GM23338 (cell line): ENCODE measurements around the gene TCF7L1. TPM values are rescaled to one million over a fixed set of nuclear protein-coding genes. Genes with fewer than 3 reads are reported as not detected.
A peak's percentile ranks its signal among the peaks of the same experiment; 100 is the strongest.

Experiments used
- ATAC-seq: fragments of 200-7000 bp; cut with Tn5 transposase; 3 replicates; pipeline ENCODE4 v1.9.1; 2020
- DNase-seq: peaks from one replicate; pipeline ENCODE4 v3.0.0-alpha.2; 2015; ENCODE audit warnings: low spot score
- H2AFZ ChIP-seq: fragments of 200-600 bp; sonication (generic); 2 replicates; pipeline ENCODE4 v1.8.0; 2016; ENCODE audit warnings: antibody characterized with exemption, mild to moderate bottlenecking, moderate library complexity
- H3F3A ChIP-seq: fragments of 200-600 bp; sonication (generic); replicated peaks from 2 replicates; pipeline ENCODE4 v1.8.0; 2017; ENCODE audit warnings: antibody characterized with exemption, mixed run types, low read depth
- H3K27ac ChIP-seq: fragments of 200-600 bp; sonication (generic); 2 replicates; pipeline ENCODE4 v1.6.1; 2016; ENCODE audit warnings: low read depth
- H3K27me3 ChIP-seq: fragments of 200-600 bp; sonication (generic); 2 replicates; pipeline ENCODE4 v1.8.0; 2016; ENCODE audit warnings: mild to moderate bottlenecking, mixed run types, moderate library complexity; ENCODE audit not compliant: insufficient read depth
- H3K36me3 ChIP-seq: fragments of 200-600 bp; sonication (generic); 2 replicates; pipeline ENCODE4 v1.8.0; 2016; ENCODE audit warnings: mild to moderate bottlenecking; ENCODE audit not compliant: insufficient read depth
- H3K4me1 ChIP-seq: fragments of 200-600 bp; sonication (generic); 2 replicates; pipeline ENCODE4 v1.8.0; 2016; ENCODE audit warnings: mild to moderate bottlenecking, moderate library complexity; ENCODE audit not compliant: insufficient read depth
- H3K4me2 ChIP-seq: fragments of 200-600 bp; sonication (generic); 2 replicates; pipeline ENCODE4 v1.7.1; 2017; ENCODE audit warnings: mixed run types
- H3K4me3 ChIP-seq: fragments of 200-600 bp; sonication (generic); 2 replicates; pipeline ENCODE4 v1.6.1; 2016; ENCODE audit warnings: mixed run types
- H3K79me2 ChIP-seq: fragments of 200-600 bp; sonication (generic); replicated peaks from 2 replicates; pipeline ENCODE4 v1.8.0; 2017; ENCODE audit warnings: mild to moderate bottlenecking; ENCODE audit not compliant: insufficient read depth
- H3K9me2 ChIP-seq: fragments of 200-600 bp; sonication (generic); 2 replicates; pipeline ENCODE4 v1.8.0; 2017; ENCODE audit not compliant: insufficient read depth
- H4K20me1 ChIP-seq: fragments of 200-600 bp; sonication (generic); replicated peaks from 2 replicates; pipeline ENCODE4 v1.8.0; 2017; ENCODE audit warnings: mild to moderate bottlenecking; ENCODE audit not compliant: insufficient read depth
- H3K27ac Mint-ChIP-seq: 2 replicates; pipeline ENCODE4 v1.8.0; 2020; ENCODE audit warnings: inconsistent platforms, mild to moderate bottlenecking, moderate library complexity, mixed read lengths
- H3K27me3 Mint-ChIP-seq: 3 replicates; pipeline ENCODE4 v1.8.0; 2022; ENCODE audit warnings: low read depth, mild to moderate bottlenecking, moderate library complexity, mixed read lengths, inconsistent platforms; ENCODE audit not compliant: insufficient read depth, poor library complexity
- H3K36me3 Mint-ChIP-seq: 3 replicates; pipeline ENCODE4 v1.8.0; 2021; ENCODE audit warnings: low read depth, mild to moderate bottlenecking, inconsistent platforms, moderate library complexity, mixed read lengths
- H3K4me1 Mint-ChIP-seq: 3 replicates; pipeline ENCODE4 v1.8.0; 2020; ENCODE audit warnings: mild to moderate bottlenecking, inconsistent platforms, mixed read lengths
- H3K4me3 Mint-ChIP-seq: 3 replicates; pipeline ENCODE4 v1.8.0; 2021; ENCODE audit warnings: moderate library complexity, mild to moderate bottlenecking, inconsistent platforms, mixed read lengths
- H3K9me3 Mint-ChIP-seq: 3 replicates; pipeline ENCODE4 v1.8.0; 2020; ENCODE audit warnings: moderate library complexity, mild to moderate bottlenecking, inconsistent platforms, mixed read lengths
- CREB1 ChIP-seq: fragments of 250-450 bp; sonication (Bioruptor Pico); IDR thresholded peaks from 2 replicates; pipeline ENCODE4 v1.5.0; 2020; ENCODE audit warnings: low read depth, mild to moderate bottlenecking, moderate library complexity
- ETS1 ChIP-seq: IDR thresholded peaks from 2 replicates; pipeline ENCODE4 v1.6.1; 2016; ENCODE audit warnings: antibody characterized with exemption
- JUNB ChIP-seq: IDR thresholded peaks from one replicate; pipeline ENCODE4 v1.6.1; 2016; ENCODE audit warnings: antibody characterized with exemption; ENCODE audit not compliant: unreplicated experiment
- NANOG ChIP-seq: IDR thresholded peaks from 2 replicates; pipeline ENCODE4 v1.6.1; 2016; ENCODE audit warnings: antibody characterized with exemption, borderline replicate concordance
- POLR2AphosphoS5 ChIP-seq: IDR thresholded peaks from 2 replicates; pipeline ENCODE4 v1.6.1; 2016; ENCODE audit warnings: antibody characterized with exemption, low read depth
- ZNF462 ChIP-seq: fragments of 250-450 bp; sonication (Bioruptor Pico); IDR thresholded peaks from 2 replicates; pipeline ENCODE4 v1.5.0; 2020; ENCODE audit warnings: mild to moderate bottlenecking, moderate library complexity
- polyA plus RNA-seq: library from polyadenylated mRNA; unstranded; fragments of >200 nt; fragmentation: Nextera tagmentation; extraction: Ambion mirVana; gene quantifications from 2 replicates; pipeline ENCODE4 v1.2.1, GENCODE V29; 2016
- total RNA-seq: library from RNA; depleted of rRNA; stranded (reverse); fragments of >200 nt; shearing (Covaris generic); gene quantifications from 2 replicates; pipeline ENCODE4 v1.2.3, GENCODE V29; 2014
- TF ChIP-seq, protein P1 (sequence below), 2 experiments: fragments of 200-600 bp in 1 of 2; sonication (generic) in 1 of 2; conservative IDR thresholded peaks; 2 replicates each; pipeline versions ENCODE4 v1.5.1 to v1.6.1; 2016 to 2017; ENCODE audit warnings: antibody characterized with exemption in 2 of 2, low read depth in 2 of 2, mild to moderate bottlenecking in 2 of 2, moderate library complexity in 1 of 2
- TF ChIP-seq, protein P2 (sequence below): IDR thresholded peaks from one replicate; pipeline ENCODE4 v1.6.1; 2018; ENCODE audit warnings: antibody characterized with exemption; ENCODE audit not compliant: unreplicated experiment

TCF7L1 gene
- total and polyA plus RNA-seq, 2 experiments from 2014 or later: 47.3 to 101 TPM

GRCh38 chr2:85286918-85287317 is 153.7 kb downstream of the TCF7L1 start:
- H3K4me3 ChIP-seq: no peak overlapping the region
- H3K27me3 ChIP-seq: no peaks in the 10 kb centered on the region
- Mint-ChIP-seq H3K4me3 (no peak overlapping the region), H3K27ac (no peak overlapping the region), H3K9me3 (no peaks in the 10 kb centered on the region; the same call in 2 of the 3 replicates), H3K36me3 (peaks cover 66% of the 10 kb centered on the region), H3K27me3 (peaks cover 26% of the 10 kb centered on the region), H3K4me1 (peaks cover 39% of the 10 kb centered on the region)
- H4K20me1 ChIP-seq: peaks cover 18% of the 10 kb centered on the region; the same call in 1 of the 2 replicates
- DNase-seq: no peak
- H3K9me2 ChIP-seq: no peaks in the 10 kb centered on the region
- H3K27ac ChIP-seq: peak overlapping the region; percentile 24; the same call in 1 of the 2 replicates
- ATAC-seq: no peak
- peaks cover 23% of the 10 kb centered on the region for H3F3A ChIP-seq
- peaks cover 32% of the 10 kb centered on the region for H3K4me1 ChIP-seq
- TF ChIP-seq, protein P1, sequence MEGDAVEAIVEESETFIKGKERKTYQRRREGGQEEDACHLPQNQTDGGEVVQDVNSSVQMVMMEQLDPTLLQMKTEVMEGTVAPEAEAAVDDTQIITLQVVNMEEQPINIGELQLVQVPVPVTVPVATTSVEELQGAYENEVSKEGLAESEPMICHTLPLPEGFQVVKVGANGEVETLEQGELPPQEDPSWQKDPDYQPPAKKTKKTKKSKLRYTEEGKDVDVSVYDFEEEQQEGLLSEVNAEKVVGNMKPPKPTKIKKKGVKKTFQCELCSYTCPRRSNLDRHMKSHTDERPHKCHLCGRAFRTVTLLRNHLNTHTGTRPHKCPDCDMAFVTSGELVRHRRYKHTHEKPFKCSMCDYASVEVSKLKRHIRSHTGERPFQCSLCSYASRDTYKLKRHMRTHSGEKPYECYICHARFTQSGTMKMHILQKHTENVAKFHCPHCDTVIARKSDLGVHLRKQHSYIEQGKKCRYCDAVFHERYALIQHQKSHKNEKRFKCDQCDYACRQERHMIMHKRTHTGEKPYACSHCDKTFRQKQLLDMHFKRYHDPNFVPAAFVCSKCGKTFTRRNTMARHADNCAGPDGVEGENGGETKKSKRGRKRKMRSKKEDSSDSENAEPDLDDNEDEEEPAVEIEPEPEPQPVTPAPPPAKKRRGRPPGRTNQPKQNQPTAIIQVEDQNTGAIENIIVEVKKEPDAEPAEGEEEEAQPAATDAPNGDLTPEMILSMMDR (conservative IDR thresholded peaks at IDR 0.05; ENCODE audit: low read depth in 2 of 2): no peak
- TF ChIP-seq CREB1 (CRISPR knock-in tag) (no peak), ETS1 (no peak), NANOG (no peak), JUNB (no peak), POLR2AphosphoS5 (no peak), ZNF462 (CRISPR knock-in tag) (no peak)
- TF ChIP-seq, protein P2, sequence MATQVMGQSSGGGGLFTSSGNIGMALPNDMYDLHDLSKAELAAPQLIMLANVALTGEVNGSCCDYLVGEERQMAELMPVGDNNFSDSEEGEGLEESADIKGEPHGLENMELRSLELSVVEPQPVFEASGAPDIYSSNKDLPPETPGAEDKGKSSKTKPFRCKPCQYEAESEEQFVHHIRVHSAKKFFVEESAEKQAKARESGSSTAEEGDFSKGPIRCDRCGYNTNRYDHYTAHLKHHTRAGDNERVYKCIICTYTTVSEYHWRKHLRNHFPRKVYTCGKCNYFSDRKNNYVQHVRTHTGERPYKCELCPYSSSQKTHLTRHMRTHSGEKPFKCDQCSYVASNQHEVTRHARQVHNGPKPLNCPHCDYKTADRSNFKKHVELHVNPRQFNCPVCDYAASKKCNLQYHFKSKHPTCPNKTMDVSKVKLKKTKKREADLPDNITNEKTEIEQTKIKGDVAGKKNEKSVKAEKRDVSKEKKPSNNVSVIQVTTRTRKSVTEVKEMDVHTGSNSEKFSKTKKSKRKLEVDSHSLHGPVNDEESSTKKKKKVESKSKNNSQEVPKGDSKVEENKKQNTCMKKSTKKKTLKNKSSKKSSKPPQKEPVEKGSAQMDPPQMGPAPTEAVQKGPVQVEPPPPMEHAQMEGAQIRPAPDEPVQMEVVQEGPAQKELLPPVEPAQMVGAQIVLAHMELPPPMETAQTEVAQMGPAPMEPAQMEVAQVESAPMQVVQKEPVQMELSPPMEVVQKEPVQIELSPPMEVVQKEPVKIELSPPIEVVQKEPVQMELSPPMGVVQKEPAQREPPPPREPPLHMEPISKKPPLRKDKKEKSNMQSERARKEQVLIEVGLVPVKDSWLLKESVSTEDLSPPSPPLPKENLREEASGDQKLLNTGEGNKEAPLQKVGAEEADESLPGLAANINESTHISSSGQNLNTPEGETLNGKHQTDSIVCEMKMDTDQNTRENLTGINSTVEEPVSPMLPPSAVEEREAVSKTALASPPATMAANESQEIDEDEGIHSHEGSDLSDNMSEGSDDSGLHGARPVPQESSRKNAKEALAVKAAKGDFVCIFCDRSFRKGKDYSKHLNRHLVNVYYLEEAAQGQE: no peak
- H2AFZ ChIP-seq: no peak overlapping the region
- no peak overlapping the region for H3K4me2 ChIP-seq
- H3K36me3 ChIP-seq: peaks cover 14% of the 10 kb centered on the region; the same call in 1 of the 2 replicates
- H3K79me2 ChIP-seq: peaks cover 47% of the 10 kb centered on the region
